ENCODE data around the gene TXNIP. TPM values are rescaled to one million over a fixed set of nuclear protein-coding genes. Genes with fewer than 3 reads are reported as not detected.

Gene TXNIP
- total and polyA plus RNA-seq, 12 donors: 202 to 2,069 (median 743) TPM

DNA sequence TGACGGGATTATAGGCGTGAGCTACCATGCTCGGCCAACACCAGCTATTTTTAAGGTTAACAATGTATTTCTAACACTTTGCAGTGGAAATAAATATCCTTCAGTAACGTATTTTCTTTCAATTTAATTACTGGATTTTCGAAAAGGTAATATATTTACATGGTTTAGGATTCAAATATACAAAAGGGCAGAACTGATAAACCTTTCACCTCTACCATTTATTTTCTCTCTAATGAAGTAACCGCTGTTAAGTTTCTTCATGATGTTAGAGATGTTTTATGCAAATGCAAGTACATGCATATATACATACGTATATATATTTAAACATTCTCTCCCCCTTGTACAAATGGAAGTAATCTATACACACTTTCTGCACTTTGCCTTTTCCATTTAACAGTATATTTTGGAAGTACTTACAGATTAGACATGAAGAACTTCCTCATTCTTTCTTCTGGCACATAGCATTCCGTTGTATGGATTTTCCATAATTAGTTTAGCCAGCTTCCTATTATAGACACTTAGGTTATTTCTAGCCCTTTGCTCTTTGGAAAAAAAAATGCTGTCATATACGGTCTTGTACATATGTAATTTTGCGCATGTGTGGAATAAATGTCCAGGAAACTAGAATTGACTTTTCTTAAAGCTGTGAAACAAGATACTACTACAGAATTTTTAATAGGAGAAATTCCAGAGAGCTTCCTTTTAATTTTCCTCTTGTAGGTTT, 40.0 kb upstream of the TXNIP start:
- DNase-seq: no peak
- Histone ChIP-seq H3K36me3 (replicated peaks in 1 of 2) (no peaks in the 10 kb centered on the region), H3K27me3 (no peaks in the 10 kb centered on the region), H3K9me3 (replicated peaks in 1 of 3) (no peaks in the 10 kb centered on the region), H3K4me1 (replicated peaks in 1 of 2) (peaks cover 0 to 11% of the 10 kb centered on the region in 2 donors), H3K27ac (peak overlapping the region in 3 of 5 donors; percentile 18 to 92 (median 72)), H3K4me3 (peak overlapping the region in 1 of 4 donors; percentile 47)
- TF ChIP-seq CTCF (IDR thresholded peaks at IDR 0.05) (no peak), POLR2A (IDR thresholded peaks at IDR 0.05) (no peak)
- intact Hi-C loops (cut with DNase I): loop anchor here in 1 of 2 donors (10.0 kb wide), 1 partner anchor 72 kb away; the partner anchor contains the start of genes ANKRD34A and POLR3GL
- 4 to 6% (median 5%) methylated on average over 10 of the region's 10 CpGs for WGBS, 4 donors

- H3K27ac ChIP-seq: peak overlapping the region in 1 of 5 donors; percentile 46
- H3K36me3 ChIP-seq (replicated peaks in 1 of 2): no peaks in the 10 kb centered on the region
- 32 to 46% (median 35%) methylated on average over 6 of the region's 6 CpGs for WGBS, 4 donors
- DNase-seq: no peak
- peaks cover 0 to 11% of the 10 kb centered on the region in 2 donors for H3K4me1 ChIP-seq (replicated peaks in 1 of 2)
- H3K9me3 ChIP-seq (replicated peaks in 1 of 3): no peaks in the 10 kb centered on the region
- peak overlapping the region in 1 of 4 donors; percentile 21 for H3K4me3 ChIP-seq
- TF ChIP-seq POLR2A (IDR thresholded peaks at IDR 0.05) (no peak), CTCF (IDR thresholded peaks at IDR 0.05) (no peak)
- intact Hi-C loops (cut with DNase I): loop anchor here in 1 of 2 donors (10.0 kb wide), 1 partner anchor 70 kb away; the partner anchor contains the start of genes ANKRD34A and POLR3GL
- no peaks in the 10 kb centered on the region for H3K27me3 ChIP-seq
Measured at GRCh38 chr1:146035048-146035423, 38.7 kb upstream of the TXNIP start.

GRCh38 chr1:146032631-146033219, 36.3 kb upstream of the TXNIP start:
- Histone ChIP-seq H3K4me1 (replicated peaks in 1 of 2) (peaks cover 0 to 11% of the 10 kb centered on the region in 2 donors), H3K9me3 (replicated peaks in 1 of 3) (no peaks in the 10 kb centered on the region), H3K36me3 (replicated peaks in 1 of 2) (no peaks in the 10 kb centered on the region), H3K27ac (no peak overlapping the region), H3K4me3 (no peak overlapping the region), H3K27me3 (no peaks in the 10 kb centered on the region)
- DNase-seq: no peak
- WGBS, 4 donors: 43 to 53% (median 43%) methylated on average over 6 of the region's 6 CpGs
- TF ChIP-seq POLR2A (IDR thresholded peaks at IDR 0.05): no peak
- TF ChIP-seq CTCF (IDR thresholded peaks at IDR 0.05): peak; percentile 30 to 59 (median 46)
- intact Hi-C loops (cut with DNase I): loop anchor here in 1 of 2 donors (10.0 kb wide), 1 partner anchor 68 kb away; the partner anchor contains the start of genes ANKRD34A and POLR3GL

- DNase-seq: no peak
- intact Hi-C loops (cut with DNase I): loop anchor here in 1 of 2 donors (10.0 kb wide), 1 partner anchor 67 kb away; the partner anchor contains the start of genes ANKRD34A and POLR3GL
- H3K27ac ChIP-seq: no peak overlapping the region
Measured at GRCh38 chr1:146031476-146031875, 35.1 kb upstream of the TXNIP start.

More at GRCh38 chr1:146031476-146031875, 35.1 kb upstream of the TXNIP start:
- TF ChIP-seq POLR2A (IDR thresholded peaks at IDR 0.05): no peak
- TF ChIP-seq CTCF (IDR thresholded peaks at IDR 0.05): no peak
- H3K4me1 ChIP-seq (replicated peaks in 1 of 2): peaks cover 0 to 8% of the 10 kb centered on the region in 2 donors
- H3K9me3 ChIP-seq (replicated peaks in 1 of 3): no peaks in the 10 kb centered on the region
- no peak overlapping the region for H3K4me3 ChIP-seq
- no peaks in the 10 kb centered on the region for H3K27me3 ChIP-seq
- no peaks in the 10 kb centered on the region for H3K36me3 ChIP-seq (replicated peaks in 1 of 2)
